H4 (cell line): ENCODE data around the gene ARF3. TPM values are rescaled to one million over a fixed set of nuclear protein-coding genes. Genes with fewer than 3 reads are reported as not detected.

Experiments
- DNase-seq: peaks from one replicate; pipeline ENCODE4 v3.0.0-alpha.2; 2015; ENCODE audit warnings: low spot score
- total RNA-seq: library from RNA; depleted of rRNA; stranded (reverse); fragments of >200 nt; shearing (Covaris generic); gene quantifications from 2 replicates; pipeline ENCODE4 v1.2.3, GENCODE V29; 2014

The ARF3 gene
- total RNA-seq, 1 experiment from 2014 or later = 127 TPM

DNA sequence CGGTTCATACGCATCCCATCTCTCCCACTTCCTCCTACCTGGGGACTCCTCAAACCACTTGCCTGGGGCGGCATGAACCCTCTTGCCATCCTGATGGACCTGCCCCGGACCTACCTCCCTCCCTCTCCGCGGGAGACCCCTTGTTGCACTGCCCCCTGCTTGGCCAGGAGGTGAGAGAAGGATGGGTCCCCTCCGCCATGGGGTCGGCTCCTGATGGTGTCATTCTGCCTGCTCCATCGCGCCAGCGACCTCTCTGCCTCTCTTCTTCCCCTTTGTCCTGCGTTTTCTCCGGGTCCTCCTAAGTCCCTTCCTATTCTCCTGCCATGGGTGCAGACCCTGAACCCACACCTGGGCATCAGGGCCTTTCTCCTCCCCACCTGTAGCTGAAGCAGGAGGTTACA, 24.5 kb upstream of the ARF3 start:
- DNase-seq = no peak

DNA sequence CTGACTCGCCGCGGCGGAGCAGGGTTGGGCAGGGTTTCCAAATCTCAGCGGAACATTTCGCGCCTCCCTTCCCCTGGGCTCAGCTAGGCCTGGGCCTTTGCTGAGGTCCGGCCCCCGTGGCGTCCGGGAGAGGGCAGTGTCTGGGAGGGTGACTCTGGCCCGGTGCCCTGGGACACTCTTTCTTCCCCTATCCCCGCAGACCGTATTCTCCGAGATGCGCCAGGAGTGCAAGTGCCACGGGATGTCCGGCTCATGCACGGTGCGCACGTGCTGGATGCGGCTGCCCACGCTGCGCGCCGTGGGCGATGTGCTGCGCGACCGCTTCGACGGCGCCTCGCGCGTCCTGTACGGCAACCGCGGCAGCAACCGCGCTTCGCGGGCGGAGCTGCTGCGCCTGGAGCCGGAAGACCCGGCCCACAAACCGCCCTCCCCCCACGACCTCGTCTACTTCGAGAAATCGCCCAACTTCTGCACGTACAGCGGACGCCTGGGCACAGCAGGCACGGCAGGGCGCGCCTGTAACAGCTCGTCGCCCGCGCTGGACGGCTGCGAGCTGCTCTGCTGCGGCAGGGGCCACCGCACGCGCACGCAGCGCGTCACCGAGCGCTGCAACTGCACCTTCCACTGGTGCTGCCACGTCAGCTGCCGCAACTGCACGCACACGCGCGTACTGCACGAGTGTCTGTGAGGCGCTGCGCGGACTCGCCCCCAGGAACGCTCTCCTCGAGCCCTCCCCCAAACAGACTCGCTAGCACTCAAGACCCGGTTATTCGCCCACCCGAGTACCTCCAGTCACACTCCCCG, 23.9 kb upstream of the ARF3 start:
- no peak for DNase-seq

DNA sequence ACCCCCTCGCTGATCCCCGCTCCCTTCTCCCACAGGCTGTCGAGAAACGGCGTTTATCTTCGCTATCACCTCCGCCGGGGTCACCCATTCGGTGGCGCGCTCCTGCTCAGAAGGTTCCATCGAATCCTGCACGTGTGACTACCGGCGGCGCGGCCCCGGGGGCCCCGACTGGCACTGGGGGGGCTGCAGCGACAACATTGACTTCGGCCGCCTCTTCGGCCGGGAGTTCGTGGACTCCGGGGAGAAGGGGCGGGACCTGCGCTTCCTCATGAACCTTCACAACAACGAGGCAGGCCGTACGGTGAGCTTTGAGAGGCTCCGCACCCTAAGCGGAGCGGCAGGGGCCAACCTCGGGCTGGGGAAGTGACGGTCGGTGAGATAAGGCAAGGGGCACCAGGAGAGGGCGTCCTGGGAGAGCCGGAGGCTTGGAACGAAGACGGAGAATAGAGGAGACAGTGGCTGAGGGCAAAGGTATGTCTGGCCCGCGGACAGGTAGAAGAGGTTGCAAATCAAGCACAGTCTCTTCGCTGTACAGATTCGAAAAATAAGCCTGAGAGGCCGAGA, 23.2 kb upstream of the ARF3 start:
- DNase-seq = no peak

DNA sequence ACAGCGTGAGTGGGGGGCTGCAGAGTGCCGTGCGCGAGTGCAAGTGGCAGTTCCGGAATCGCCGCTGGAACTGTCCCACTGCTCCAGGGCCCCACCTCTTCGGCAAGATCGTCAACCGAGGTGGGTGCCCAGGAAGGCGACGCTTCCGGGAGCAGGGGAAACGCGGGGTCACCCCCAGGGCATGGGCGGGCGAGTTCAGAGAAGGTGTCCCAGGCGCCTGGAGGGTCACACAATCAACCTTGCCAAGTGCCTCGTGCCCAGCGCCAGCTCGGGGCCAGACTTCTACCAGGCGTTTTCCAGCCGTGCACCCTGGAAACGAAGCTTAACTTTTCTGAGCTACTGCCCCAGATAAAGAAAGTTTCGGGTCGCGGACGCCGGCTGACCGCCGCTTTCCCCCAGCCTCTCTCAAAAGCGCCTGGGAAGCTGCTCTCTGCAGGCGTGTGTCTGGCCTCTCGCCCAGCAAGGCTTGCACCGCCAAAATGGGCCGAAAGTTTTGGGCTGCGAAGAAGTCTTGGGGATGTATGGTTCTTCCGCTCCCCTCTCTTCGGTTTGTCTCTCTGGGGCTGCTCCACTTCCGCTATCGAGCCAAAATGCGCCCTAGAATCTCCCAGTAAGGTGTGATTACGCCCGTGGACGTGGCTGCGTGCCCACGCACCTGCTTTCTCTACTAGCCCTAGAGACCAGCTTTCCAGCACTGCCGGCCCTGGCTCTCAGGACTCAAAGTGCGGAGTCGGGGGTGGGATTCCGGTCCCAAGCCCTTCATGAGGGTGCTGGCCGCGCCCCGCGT, 22.5 kb upstream of the ARF3 start:
- DNase-seq = no peak

DNA sequence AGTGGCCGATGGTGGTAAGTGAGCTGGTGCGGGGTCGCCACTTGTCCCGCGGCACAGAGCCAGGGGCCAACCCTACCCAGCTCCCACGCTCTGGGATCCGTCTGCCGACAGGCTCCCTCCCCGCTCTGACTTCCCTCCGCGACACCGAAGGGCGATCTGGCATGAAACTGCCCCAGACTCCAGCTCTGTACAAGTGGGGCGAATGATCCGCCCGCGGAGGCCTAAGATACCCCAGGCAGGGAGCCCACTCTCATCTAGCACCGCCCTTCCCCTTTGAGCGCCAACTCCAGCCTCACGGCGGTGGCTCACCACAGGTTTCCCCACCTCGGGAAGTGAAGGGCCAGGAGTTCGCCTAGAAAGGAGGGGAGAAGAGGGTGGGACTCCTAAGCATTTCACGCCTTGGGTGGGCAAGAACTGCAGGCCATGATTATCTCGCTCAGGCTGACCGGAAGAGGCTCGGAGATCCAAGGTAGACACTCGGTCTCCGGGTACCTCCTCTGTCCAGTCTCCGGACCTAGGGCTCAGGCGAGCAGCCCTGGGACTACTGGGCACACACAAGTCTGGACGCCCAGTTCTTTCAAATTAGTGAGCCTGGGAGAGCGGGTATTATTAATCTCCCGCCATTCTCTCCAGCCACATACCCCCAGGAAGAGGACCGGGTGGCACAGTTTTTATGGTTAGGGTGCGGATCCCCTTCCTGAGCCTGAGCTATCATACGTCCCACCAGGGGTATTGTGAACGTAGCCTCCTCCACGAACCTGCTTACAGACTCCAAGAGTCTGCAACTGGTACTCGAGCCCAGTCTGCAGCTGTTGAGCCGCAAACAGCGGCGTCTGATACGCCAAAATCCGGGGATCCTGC, 21.7 kb upstream of the ARF3 start:
- no peak for DNase-seq

DNA sequence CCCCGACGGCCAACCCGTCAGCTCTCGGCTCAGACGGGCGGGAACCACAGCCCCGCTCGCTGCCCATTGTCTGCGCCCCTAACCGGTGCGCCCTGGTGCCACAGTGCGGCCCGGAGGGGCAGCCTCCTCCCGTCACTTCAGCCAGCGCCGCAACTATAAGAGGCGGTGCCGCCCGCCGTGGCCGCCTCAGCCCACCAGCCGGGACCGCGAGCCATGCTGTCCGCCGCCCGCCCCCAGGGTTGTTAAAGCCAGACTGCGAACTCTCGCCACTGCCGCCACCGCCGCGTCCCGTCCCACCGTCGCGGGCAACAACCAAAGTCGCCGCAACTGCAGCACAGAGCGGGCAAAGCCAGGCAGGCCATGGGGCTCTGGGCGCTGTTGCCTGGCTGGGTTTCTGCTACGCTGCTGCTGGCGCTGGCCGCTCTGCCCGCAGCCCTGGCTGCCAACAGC, 21.0 kb upstream of the ARF3 start, which contains the start of gene WNT1:
Gene WNT1 (plus strand): TSS at position 32 of the 450 bp plus-strand sequence. CDS start 329 bp downstream, at position 361.
- no peak for DNase-seq

DNA sequence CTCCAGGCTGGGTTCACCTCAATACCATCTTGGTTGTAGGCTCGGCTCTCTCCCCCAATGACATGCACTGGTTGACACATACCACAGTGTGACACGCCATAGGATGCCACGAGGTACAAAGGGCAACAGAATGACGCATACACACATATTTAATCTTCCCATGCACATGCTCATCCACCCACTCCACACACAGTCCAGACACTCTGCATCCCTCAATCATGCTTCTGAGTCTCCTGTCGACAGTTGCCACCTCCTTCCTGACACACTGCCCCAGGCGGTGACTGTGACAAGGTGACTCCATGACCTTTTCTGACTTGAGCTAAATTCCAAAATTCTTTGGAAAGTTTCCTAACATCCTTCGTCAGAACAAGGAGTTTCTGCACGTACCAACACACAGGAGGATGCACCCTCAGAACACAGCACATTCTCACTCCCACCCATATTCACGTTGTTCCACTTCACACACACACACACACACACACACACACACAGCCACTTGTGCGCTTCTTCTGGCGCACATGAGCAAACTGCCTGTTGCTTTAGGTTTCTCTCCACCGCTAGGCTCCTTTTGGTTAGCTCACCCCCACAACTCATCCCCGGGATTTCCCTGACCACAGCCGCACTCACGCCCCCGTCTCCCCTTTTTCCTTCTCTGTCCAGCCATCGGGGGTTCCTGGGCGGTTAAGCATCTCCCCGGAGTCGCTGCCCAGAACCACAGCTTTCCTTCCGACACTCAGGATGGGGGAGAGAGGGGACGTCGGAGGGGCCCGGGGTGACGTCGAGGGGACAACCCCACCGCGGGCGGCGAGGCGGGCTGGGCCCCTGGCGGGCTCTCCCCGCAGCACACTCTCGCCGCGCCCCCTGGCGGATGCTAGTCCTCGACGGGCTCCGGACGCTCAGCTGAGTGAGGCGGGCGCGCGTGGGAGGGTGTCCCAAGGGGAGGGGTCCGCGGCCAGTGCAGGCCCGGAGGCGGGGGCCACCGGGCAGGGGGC, 20.3 kb upstream of the ARF3 start:
- DNase-seq = no peak

DNA sequence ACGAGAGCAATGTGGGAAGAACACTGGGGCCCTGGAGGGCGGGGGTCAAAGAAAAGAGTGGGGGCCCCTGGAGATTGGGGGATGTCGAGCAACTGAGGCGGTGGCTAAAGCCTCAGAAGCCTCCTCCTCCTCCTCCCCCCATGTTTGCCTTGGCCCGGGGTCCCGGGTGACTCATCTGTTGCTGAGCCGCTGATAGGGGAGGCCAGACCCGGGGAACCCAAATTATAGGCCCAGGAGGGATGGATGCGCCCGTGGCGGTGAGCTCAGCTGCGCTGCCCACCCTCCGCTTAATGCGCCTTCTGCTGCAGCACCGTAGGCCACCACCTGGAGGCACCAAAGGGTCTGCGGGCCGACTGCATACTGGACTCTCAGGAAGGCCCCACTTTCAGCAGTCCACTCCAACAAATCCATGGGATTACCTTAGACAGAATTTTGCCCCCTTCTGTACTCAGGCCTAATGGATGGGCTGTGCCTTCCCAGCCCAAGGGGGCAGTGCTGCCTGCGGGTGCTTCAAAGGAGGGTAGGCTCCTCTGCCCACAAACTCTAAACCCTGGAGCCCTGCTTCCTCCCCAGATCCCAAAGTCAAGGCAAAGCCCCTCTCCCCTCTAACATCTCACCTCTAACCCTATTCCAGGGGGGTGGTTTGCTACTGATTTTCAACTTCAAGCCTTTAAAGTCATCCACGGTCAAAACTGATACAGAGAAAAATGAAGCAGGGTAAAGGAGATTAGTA, 16.8 kb upstream of the ARF3 start:
- DNase-seq = no peak

DNA sequence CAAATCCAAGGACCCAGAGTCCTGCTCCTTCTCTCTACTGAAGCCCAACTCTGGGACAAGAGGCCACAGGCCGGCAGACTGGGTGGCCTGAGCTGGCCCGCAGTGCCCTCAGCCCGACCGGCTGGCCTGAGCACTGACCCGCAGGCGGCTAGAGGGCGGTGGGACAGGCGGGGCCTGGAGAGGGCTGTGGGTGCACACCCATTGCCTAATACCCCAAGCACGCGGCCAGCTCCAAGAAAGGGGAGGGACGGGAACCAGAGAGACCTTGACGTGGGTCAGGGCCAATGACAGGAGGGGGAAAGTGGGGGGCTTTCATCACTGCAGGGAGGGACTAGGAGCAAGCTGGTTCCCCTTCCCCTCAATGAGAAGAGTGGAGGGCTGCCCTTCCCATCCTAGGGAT, 16.2 kb upstream of the ARF3 start:
- no peak for DNase-seq

DNA sequence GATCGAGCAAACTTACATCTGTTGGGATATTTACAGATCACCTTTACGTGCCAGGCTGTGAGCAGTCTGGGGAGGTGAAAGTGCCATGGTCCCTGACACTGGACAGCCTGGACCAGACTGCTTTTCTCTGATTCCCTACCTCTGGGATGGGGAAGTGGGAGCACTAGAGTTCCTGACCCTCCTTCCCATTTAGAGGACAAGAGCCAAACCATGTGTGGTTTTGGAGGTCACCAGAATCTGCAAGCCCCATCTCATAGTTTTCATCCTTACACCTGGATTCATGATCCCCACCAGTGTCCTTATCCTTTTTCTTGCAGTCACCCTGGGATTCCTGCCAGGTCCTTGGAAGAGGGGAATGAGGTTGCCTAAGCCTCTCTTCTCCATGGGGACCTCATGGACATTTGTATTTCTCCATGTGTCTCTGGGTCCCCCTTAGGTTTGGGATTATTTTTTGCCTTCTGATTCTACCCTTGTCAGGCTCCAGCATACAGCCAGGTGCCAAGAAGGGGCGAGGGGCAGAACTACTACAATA, 15.7 kb upstream of the ARF3 start:
- DNase-seq = no peak

DNA sequence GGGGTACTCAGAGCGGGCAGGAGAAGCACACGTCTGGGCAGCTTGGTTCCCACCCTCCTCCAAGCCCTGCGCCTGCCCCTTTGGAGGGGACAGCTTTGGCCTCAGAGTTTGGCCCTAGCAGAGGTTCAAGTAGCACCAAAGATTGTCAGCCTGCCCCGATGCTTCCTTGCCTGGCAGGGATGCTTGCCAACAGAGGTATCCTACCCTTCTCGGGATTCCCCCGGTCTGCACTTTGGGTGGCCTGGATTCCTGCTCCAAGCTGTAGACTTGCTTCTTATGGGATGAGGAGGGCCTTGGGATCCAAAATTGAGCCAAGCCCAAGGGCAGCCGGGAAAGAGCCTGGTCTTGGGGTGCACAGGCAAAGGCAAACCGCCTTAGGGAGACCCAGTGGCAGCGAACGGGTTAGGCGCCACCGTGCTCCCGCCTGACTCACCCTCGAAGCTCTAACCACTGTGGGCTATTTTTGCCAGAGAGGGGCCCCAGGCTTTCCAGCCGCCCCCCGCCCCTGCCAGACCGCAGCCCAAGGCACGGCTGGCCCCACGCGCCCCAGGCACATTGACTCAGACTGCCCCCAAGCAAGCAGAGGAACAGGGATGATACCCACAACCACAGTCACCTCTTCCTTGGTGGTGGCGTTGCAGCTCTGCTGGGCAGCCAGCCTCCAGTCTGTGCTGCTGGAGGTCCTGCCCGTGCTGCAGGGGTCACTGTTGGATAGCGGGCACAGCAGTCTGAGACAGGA, 15.1 kb upstream of the ARF3 start:
- DNase-seq = no peak

DNA sequence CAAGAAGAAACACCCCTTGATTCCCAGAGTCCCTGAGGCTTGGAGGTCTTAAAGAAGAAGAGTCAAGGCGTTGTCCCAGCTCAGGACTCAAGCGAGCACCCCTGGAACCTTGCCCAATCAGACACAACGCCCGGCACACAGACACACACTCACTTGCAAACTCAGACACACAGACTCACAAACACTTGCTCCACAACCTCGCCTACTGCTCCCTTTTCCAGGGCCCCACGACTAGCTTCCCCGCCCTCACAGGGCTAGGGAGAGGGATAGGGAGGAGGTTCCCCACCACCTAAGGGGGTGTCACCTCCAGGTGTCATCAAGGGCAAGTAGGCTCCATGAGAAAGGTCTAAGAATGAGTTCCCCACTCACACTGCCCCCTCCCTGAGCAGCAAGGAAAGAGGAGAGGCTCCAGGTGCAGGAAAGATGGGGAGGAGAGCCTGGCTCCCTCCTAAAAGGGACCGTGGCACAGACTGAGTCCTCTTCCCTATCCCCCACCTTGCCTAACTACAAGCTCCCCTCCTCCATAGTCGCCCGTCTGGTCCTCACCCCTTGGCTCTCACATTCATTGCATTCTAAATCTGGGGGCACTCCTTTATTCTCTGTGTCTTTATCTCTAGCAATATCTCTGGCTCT, 13.5 kb upstream of the ARF3 start:
- DNase-seq = no peak

DNA sequence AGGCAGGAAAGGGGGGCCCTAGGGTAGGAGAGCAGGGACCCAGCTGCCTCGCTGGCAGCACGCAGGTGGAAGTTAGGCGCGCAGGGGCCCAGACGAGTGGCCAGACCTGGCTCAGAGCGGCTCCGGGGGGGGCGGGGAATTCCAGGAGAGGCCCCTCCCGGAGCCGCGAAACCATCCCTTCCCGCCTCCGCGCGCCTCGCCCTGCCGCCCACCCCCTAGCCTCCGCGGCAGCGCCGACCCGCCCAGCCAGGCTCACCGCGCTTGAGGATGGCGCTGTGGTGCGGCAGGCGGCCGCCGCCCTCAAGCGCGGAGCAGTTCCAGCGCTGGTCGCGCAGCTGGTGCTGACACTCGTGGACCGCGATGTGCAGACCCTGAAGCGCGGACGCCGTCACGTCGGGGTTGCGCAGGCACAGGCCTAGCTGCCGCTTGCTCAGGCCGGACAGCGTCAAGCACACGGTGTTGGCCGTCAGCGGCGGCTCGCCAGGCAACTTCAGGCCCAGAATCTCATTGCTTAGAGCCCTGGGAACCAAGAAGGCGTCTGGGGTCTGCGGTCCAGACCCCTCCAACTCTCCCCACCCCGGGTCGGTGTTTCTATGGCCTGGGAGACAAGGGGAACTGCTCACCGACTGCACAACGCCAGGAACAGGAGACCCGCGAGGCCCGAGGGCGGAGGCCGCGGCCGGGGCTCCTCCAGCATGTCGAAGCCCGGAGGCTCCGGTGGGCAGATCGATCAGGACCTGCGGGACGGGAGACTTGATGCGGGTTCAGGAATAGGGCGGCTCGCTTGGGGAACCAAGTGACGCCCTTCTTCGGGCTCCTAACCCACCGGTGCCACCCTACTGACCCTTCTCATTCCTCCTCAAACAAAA, 12.8 kb upstream of the ARF3 start:
- DNase-seq = no peak

DNA sequence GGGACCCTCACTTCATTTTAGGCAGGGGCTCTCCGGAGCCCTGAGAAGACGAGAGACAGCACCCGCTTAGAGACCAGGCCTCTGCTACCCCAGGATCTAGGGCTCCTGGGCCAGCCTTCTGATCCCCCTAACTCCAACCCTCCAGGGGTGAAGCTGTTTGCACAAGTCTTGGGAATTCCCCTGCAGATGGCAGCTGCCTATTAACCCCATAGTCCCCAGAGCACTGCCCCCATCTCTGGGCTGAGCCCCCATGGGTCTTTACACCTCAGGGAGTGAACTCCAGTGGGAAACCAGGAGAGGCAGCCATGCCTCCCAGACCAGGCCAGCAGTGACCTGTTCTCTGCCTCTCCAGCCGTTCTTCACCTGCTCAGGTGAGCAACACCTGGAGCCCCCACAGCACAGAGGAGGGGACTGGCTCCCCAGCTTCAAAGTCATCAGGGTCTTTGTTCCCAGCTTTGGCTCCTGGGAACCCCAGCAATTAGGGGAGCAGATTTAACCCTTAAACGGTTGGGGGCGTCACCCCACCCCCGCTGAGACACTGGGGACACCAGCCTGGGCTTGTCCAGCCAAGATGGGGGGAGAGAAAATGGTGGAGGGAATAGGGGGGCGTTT, 12.0 kb upstream of the ARF3 start:
- DNase-seq = no peak

DNA sequence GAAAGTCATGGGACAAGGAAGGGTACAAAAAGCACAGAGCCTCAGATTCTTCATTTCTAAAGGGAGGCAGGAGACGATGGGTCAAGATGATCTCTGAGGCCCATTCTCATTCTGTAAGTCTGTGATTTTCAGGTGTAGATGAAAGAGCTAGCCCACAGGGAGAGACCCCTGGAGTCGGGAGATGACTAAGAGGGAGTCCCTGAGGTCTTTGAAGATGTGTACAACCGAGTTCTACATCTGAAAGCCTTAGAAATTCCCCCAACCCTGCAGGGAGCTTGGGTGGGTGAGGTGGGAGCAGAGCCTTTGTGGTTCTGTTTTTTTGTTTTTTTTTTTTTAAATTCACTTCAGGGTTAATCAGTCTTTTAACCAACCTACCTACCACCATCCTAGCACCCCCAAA, 11.2 kb upstream of the ARF3 start:
- no peak for DNase-seq

DNA sequence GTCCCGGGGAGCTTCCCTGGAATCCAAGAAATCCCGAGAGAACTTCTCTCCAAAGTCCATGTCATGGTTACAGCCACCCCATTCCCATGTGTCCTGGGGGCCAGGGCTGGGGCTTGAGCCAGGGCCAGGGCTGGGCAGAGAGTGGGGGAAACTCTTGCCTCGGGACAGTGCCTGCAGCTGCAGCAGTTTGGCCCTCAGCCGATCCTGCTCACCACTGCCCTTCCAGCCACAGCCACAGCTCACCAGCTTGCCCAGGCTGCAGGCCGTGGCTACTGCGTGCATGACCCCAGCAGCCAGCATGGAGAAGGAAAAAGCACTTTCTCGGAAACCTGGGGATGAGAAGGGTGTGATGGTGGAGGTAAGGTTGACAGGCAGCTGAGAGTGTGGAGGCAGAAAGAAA, 10.7 kb upstream of the ARF3 start:
- DNase-seq = no peak
